Colonic mucosa (tissue), 4 donors: ENCODE data around the gene ANO2. TPM values are rescaled to one million over a fixed set of nuclear protein-coding genes. Genes with fewer than 3 reads are reported as not detected.

Experiments used
- DNase-seq: peaks from one replicate; pipeline ENCODE4 v3.0.0-alpha.2; 2020
- H3K27ac ChIP-seq: fragments of 200-600 bp; one replicate; pipeline ENCODE4 v1.8.0; 2021
- H3K27me3 ChIP-seq: fragments of 200-600 bp; one replicate; pipeline ENCODE4 v1.8.0; 2021
- H3K36me3 ChIP-seq: fragments of 200-600 bp; one replicate; pipeline ENCODE4 v1.8.0; 2021
- H3K4me1 ChIP-seq: fragments of 200-600 bp; one replicate; pipeline ENCODE4 v1.8.0; 2021; ENCODE audit warnings: mild to moderate bottlenecking
- H3K4me3 ChIP-seq: fragments of 200-600 bp; one replicate; pipeline ENCODE4 v1.8.0; 2021
- H3K9ac ChIP-seq, 2 donors: one replicate each; pipeline ENCODE4 v1.7.0; 2013; ENCODE audit warnings: control low read depth in 2 of 2, low read depth in 2 of 2, low read length in 2 of 2
- H3K9me3 ChIP-seq: fragments of 200-600 bp; one replicate; pipeline ENCODE4 v1.8.0; 2021
- intact Hi-C: fragments of 100-400 bp; cut with DNase I; formaldehyde crosslinking; loops from one replicate; pipeline ENCODE4 v1.14.1; 2022
- total RNA-seq, 2 donors: library from RNA; stranded (reverse); fragmentation: NEBNext Ultra II Directional in 1 of 2; extraction: Animal tissue kit (Norgen Biotek cat#: 25700) in 1 of 2; gene quantifications; one replicate each; pipeline ENCODE4 v1.2.1, GENCODE V29; 2021
- TF ChIP-seq, protein P1 (sequence below): fragments of 200-600 bp; IDR thresholded peaks from one replicate; pipeline ENCODE4 v1.8.0; 2022; ENCODE audit warnings: antibody characterized with exemption, mild to moderate bottlenecking
- donor health status: healthy.
- donor health status: DM: no; HTN: no; CAD: no.
- donor health status: DM: no; HTN: no; CAD: no.

Gene ANO2
- total RNA-seq, 2 donors from 2014 or later: 1.1 to 2.2 TPM

DNA sequence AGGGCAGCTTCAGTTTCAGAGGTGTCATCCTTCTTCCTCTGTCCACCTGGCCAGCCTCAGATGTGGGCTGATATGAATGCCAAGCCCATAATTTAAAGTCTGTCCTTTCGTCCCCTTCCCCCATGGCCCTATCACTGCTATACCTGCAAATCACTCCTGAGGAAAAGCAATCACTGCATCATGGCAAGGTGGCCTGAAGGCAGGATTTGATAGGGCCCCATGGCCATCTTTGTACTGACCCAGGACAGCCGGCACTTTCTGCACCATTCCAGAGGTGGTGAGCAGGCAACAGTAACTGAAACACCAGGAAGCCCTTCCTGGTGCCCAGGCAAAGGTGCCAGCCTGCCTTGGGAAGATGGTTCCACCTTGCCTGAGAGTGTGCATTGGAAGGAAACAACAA lies 60.8 kb downstream of the ANO2 start:
- DNase-seq: no peak
- intact Hi-C loops: no loop called here
- Histone ChIP-seq H3K9ac (no peak overlapping the region), H3K36me3 (no peaks in the 10 kb centered on the region), H3K9me3 (no peaks in the 10 kb centered on the region), H3K4me3 (no peak overlapping the region), H3K4me1 (no peaks in the 10 kb centered on the region), H3K27me3 (no peaks in the 10 kb centered on the region), H3K27ac (no peak overlapping the region)
- TF ChIP-seq, protein P1, sequence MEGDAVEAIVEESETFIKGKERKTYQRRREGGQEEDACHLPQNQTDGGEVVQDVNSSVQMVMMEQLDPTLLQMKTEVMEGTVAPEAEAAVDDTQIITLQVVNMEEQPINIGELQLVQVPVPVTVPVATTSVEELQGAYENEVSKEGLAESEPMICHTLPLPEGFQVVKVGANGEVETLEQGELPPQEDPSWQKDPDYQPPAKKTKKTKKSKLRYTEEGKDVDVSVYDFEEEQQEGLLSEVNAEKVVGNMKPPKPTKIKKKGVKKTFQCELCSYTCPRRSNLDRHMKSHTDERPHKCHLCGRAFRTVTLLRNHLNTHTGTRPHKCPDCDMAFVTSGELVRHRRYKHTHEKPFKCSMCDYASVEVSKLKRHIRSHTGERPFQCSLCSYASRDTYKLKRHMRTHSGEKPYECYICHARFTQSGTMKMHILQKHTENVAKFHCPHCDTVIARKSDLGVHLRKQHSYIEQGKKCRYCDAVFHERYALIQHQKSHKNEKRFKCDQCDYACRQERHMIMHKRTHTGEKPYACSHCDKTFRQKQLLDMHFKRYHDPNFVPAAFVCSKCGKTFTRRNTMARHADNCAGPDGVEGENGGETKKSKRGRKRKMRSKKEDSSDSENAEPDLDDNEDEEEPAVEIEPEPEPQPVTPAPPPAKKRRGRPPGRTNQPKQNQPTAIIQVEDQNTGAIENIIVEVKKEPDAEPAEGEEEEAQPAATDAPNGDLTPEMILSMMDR: no peak

DNA sequence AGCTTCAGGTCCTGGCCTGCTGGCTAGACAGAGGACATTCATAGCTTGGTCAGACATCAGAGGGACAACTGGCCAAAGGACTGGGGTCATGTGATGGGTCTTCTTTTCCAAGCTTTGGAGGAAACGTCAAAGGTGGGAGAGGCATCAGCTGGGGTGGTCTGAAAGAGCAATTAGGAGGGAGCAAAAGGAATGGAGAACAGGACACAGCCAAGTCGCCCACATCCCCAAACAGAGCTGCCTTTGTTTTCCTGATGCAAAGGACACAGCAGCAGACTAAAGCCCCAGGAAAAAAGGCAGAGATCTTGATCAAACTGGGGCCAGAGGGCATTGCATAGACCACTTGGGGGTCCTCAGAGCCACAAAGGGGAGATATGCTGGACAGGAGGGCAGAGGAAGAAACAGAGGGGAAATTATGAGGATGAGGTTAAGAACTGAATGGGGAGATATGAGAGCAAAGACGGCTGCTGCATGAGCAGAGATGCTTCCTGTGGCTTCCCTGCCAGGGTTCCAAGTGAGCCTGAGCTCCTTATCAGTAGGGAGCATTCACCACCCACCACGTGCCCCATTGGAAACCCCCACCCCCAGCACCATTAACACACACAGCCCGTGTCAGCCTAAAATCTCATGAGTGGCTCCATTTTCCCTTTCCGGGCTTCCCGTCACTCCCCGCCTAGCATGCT lies 62.4 kb downstream of the ANO2 start:
- Histone ChIP-seq H3K9me3 (no peaks in the 10 kb centered on the region), H3K9ac (no peak overlapping the region), H3K27ac (no peak overlapping the region), H3K36me3 (no peaks in the 10 kb centered on the region), H3K27me3 (no peaks in the 10 kb centered on the region), H3K4me3 (no peak overlapping the region), H3K4me1 (no peaks in the 10 kb centered on the region)
- intact Hi-C loops: no loop called here
- TF ChIP-seq, protein P1: no peak
- DNase-seq: no peak

DNA sequence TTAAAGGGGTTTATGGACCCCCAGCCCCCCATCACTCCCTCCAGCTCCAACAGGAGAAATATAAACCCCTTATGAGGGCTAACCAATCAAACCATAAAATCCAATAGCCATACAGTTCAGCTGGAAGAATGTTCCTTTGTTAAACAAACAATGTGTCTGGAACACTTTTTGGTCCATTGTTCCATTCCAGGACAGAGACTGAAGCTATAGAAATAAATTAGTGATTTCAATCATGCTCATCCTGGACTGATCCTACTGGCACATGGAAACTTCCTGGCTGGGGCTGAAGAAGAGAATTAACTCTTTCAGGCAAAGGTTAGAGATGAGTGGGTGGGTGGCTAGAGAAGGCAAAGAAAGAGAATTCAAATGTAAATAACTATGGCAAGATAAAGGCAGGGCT lies 63.4 kb downstream of the ANO2 start:
- DNase-seq: no peak
- H3K9ac ChIP-seq: no peak overlapping the region
- H3K4me3 ChIP-seq: no peak overlapping the region
- H3K9me3 ChIP-seq: no peaks in the 10 kb centered on the region
- no peaks in the 10 kb centered on the region for H3K36me3 ChIP-seq
- TF ChIP-seq, protein P1: no peak
- H3K27me3 ChIP-seq: no peaks in the 10 kb centered on the region
- no peak overlapping the region for H3K27ac ChIP-seq
- H3K4me1 ChIP-seq: no peaks in the 10 kb centered on the region
- intact Hi-C loops: no loop called here

DNA sequence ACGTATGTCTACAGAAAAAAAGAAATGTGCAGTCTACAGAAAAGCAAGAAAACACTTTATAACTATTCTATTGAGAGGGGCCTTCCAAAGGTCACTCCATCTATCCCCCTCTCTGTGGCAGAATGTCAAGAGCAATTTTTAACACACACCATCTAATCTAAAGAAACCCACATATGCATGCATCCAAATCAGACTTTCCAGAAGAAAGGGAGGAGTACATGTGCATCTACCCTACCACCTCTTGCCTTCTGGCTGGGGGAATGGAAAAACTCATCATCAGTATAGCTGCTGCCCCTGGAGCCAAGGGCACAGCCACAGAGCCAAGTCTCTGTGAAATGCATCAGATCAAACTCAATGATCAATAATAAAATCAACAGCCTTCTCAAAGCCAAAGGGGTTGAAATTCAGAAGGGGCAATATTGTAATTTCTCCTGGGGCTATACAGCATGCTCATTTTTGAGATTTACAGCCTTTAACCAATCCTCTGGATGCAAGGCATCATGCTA lies 63.9 kb downstream of the ANO2 start:
- TF ChIP-seq, protein P1: no peak
- Histone ChIP-seq H3K9me3 (no peaks in the 10 kb centered on the region), H3K9ac (no peak overlapping the region), H3K36me3 (no peaks in the 10 kb centered on the region), H3K4me3 (no peak overlapping the region), H3K27ac (no peak overlapping the region), H3K4me1 (no peaks in the 10 kb centered on the region), H3K27me3 (no peaks in the 10 kb centered on the region)
- intact Hi-C loops: no loop called here
- DNase-seq: no peak

DNA sequence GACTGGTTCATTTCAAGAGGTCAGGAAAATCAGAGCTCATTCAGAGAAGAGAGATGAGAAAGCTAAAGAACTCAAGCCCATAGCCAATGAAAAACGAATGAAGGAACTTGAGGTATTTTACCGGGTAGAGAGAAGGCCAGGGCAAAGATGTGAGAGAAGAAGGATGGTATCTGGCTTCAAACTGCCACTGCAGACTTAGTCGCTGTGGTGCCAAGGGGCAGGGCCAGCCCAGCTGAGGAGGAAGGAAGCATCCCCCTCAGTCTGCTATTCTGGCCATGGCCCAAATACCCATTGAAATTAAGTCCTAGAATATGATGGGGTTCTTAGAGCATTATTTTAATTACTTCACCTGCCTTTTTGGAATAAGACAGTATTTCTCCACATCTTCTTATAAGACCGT lies 69.2 kb downstream of the ANO2 start:
- Histone ChIP-seq H3K4me1 (no peaks in the 10 kb centered on the region), H3K9me3 (no peaks in the 10 kb centered on the region), H3K36me3 (no peaks in the 10 kb centered on the region), H3K27me3 (no peaks in the 10 kb centered on the region), H3K9ac (no peak overlapping the region), H3K27ac (no peak overlapping the region), H3K4me3 (no peak overlapping the region)
- TF ChIP-seq, protein P1: no peak
- intact Hi-C loops: no loop called here
- no peak for DNase-seq
